Loucy (cell line): ENCODE data around the gene KCNJ12.
"Not testable (repeated sequence)": the region's sequence is repeated elsewhere in the genome, so short reads cannot be mapped to it uniquely, and the experiment has no call there.

Experiments used
- CTCF ChIP-seq: fragments of 200-600 bp; sonication (generic); conservative IDR thresholded peaks from 2 replicates; pipeline ENCODE4 v1.5.1; 2014; ENCODE audit warnings: mild to moderate bottlenecking, antibody characterized with exemption, low read length
- EZH2phosphoT487 ChIP-seq: fragments of 200-600 bp; IDR thresholded peaks from 2 replicates; pipeline ENCODE4 v1.6.1; 2018; ENCODE audit warnings: antibody characterized with exemption, mild to moderate bottlenecking, moderate library complexity, borderline replicate concordance

- not testable (repeated sequence) for TF ChIP-seq CTCF, EZH2phosphoT487
Observed at GRCh38 chr17:21438316-21439014, 62.3 kb downstream of the KCNJ12 start.
